Endothelial cell of umbilical vein (primary cell): Measurements from ENCODE around the gene KRT31. TPM values are rescaled to one million over a fixed set of nuclear protein-coding genes. Genes with fewer than 3 reads are reported as not detected.

ENCODE experiments used
- BruUV-seq: library from RNA; stranded (reverse); fragments of 400-500 nt; replicated peaks from 2 replicates; lab custom pipeline; 2021; lab: Mats Ljungman, UMichigan
- CTCF ChIA-PET: fragments of 300-600, 350-600 bp; sonication (Branson Sonifier 250); formaldehyde crosslinking; loops from one replicate; lab custom pipeline; 2021; ENCODE audit warnings: antibody characterized with exemption, inconsistent platforms; lab: Charles Lee
- POLR2A ChIA-PET: fragments of 300-600, 350-600 bp; sonication (Branson Sonifier 250); formaldehyde crosslinking; loops from one replicate; lab custom pipeline; 2021; ENCODE audit warnings: antibody characterized with exemption, inconsistent platforms; lab: Charles Lee
- DNase-seq: peaks from one replicate; pipeline ENCODE4 v3.0.0-alpha.2; 2011; ENCODE audit warnings: low read depth, low spot score
- FAIRE-seq: peaks from 2 replicates; lab custom pipeline; 2011; peaks lifted over from hg19 to GRCh38; lab: Jason Lieb, UNC
- H2AFZ ChIP-seq: 2 replicates; pipeline ENCODE4 v1.6.0; 2012; ENCODE audit warnings: low read depth, low read length, control low read depth, inconsistent platforms
- H3K27ac ChIP-seq: 2 replicates; pipeline ENCODE4 v1.5.1; 2011; ENCODE audit warnings: low read depth, mild to moderate bottlenecking, control low read depth, low read length, moderate library complexity; ENCODE audit not compliant: insufficient read depth
- H3K27me3 ChIP-seq, 2 experiments: 2 replicates each; pipeline versions ENCODE4 v1.6.0 to v1.6.1; 2011; ENCODE audit warnings: low read length in 2 of 2, mixed read lengths in 1 of 2; ENCODE audit not compliant: control insufficient read depth in 2 of 2, insufficient read depth in 2 of 2
- H3K36me3 ChIP-seq, 2 experiments: 2 replicates in 1 of 2; 3 replicates in 1 of 2; pipeline ENCODE4 v1.5.1; 2011; ENCODE audit warnings: low read length in 2 of 2, mild to moderate bottlenecking in 1 of 2, moderate library complexity in 1 of 2; ENCODE audit not compliant: control insufficient read depth in 2 of 2, insufficient read depth in 2 of 2; ENCODE audit errors: extremely low read depth in 1 of 2
- H3K4me1 ChIP-seq: 3 replicates; pipeline ENCODE4 v1.5.1; 2011; ENCODE audit warnings: mild to moderate bottlenecking, low read length; ENCODE audit not compliant: control insufficient read depth, insufficient read depth; ENCODE audit errors: extremely low read depth
- H3K4me2 ChIP-seq: 2 replicates; pipeline ENCODE4 v1.6.1; 2011; ENCODE audit warnings: low read length, control low read depth, mixed read lengths; ENCODE audit not compliant: insufficient read depth
- H3K4me3 ChIP-seq, 3 experiments: fragments of 200-600 bp in 1 of 3; sonication (generic), shearing (Covaris generic) in 1 of 3; replicated peaks in 1 of 3; 2 replicates each; pipeline ENCODE4 v1.5.1; 2011 to 2016; ENCODE audit warnings: control low read depth in 3 of 3, low read length in 3 of 3, mild to moderate bottlenecking in 2 of 3, inconsistent platforms in 1 of 3, low read depth in 1 of 3, moderate library complexity in 1 of 3; ENCODE audit not compliant: insufficient read depth in 1 of 3
- H3K79me2 ChIP-seq: 2 replicates; pipeline ENCODE4 v1.6.0; 2012; ENCODE audit warnings: low read length, inconsistent platforms; ENCODE audit not compliant: control insufficient read depth, insufficient read depth
- H3K9ac ChIP-seq: replicated peaks from 2 replicates; pipeline ENCODE3; 2011; ENCODE audit warnings: low read length, control low read depth; ENCODE audit not compliant: insufficient read depth; ENCODE audit errors: extremely low read depth
- H3K9me1 ChIP-seq: replicated peaks from 3 replicates; pipeline ENCODE4 v1.6.0; 2011; ENCODE audit warnings: mild to moderate bottlenecking, low read length; ENCODE audit not compliant: control insufficient read depth, insufficient read depth; ENCODE audit errors: extremely low read depth
- H3K9me3 ChIP-seq: replicated peaks from 2 replicates; pipeline ENCODE4 v1.5.1; 2012; ENCODE audit warnings: low read length, inconsistent platforms; ENCODE audit not compliant: control insufficient read depth, insufficient read depth
- H4K20me1 ChIP-seq: replicated peaks from 2 replicates; pipeline ENCODE3; 2011; ENCODE audit warnings: mild to moderate bottlenecking, low read length; ENCODE audit not compliant: control insufficient read depth, insufficient read depth; ENCODE audit errors: extremely low read depth
- EZH2 ChIP-seq: IDR thresholded peaks from 2 replicates; pipeline ENCODE4 v1.6.1; 2012; ENCODE audit warnings: borderline replicate concordance, low read depth, mild to moderate bottlenecking, moderate library complexity, low read length, inconsistent platforms; ENCODE audit not compliant: severe bottlenecking
- FOS ChIP-seq: IDR thresholded peaks from 2 replicates; pipeline ENCODE4 v1.6.1; 2011; ENCODE audit warnings: mild to moderate bottlenecking, low read length, moderate library complexity, borderline replicate concordance; ENCODE audit not compliant: insufficient read depth
- GATA2 ChIP-seq: IDR thresholded peaks from 2 replicates; pipeline ENCODE4 v1.7.0; 2011; ENCODE audit warnings: low read depth, mild to moderate bottlenecking, moderate library complexity, mixed read lengths, low read length; ENCODE audit not compliant: insufficient read length, insufficient read depth
- JUN ChIP-seq: IDR thresholded peaks from 2 replicates; pipeline ENCODE4 v1.6.1; 2011; ENCODE audit warnings: borderline replicate concordance, low read depth; ENCODE audit not compliant: insufficient read length, insufficient read depth
- MYC ChIP-seq: IDR thresholded peaks from one replicate; pipeline ENCODE4 v1.6.1; 2011; ENCODE audit warnings: mild to moderate bottlenecking, low read depth, low read length
- POLR2A ChIP-seq: IDR thresholded peaks from 2 replicates; pipeline ENCODE4 v1.6.1; 2012; ENCODE audit warnings: low read depth, mild to moderate bottlenecking, control low read depth, low read length
- POLR2AphosphoS5 ChIP-seq: IDR thresholded peaks from 2 replicates; pipeline ENCODE4 v1.6.1; 2012; ENCODE audit warnings: low read depth, mild to moderate bottlenecking, control low read depth, low read length, moderate library complexity; ENCODE audit not compliant: insufficient read depth
- dilution Hi-C: fragments of 300-500 bp; cut with MboI; formaldehyde crosslinking; loops from one replicate; pipeline ENCODE4 v1.15.0; 2019; ENCODE audit warnings: low sequenced_read_pairs; ENCODE audit not compliant: extremely low pct_ligation_motif_present
- intact Hi-C: fragments of 100-400 bp; cut with micrococcal nuclease; formaldehyde crosslinking; loops from one replicate; pipeline ENCODE4 v1.10.0; 2022
- polyA plus RNA-seq, 4 experiments: library from polyadenylated mRNA; depleted of rRNA in 3 of 4; stranded (reverse) in 3 of 4; unstranded in 1 of 4; fragments of >200 nt; gene quantifications; 2 replicates each; pipeline versions ENCODE4 v1.2.1 to v1.2.3, GENCODE V29; 2011 to 2012; ENCODE audit warnings: missing spikeins in 1 of 4
- total RNA-seq: library from RNA; stranded (reverse); gene quantifications from 2 replicates; pipeline ENCODE4 v1.2.3, GENCODE V29; 2021
- TF ChIP-seq, protein P1 (sequence below): IDR thresholded peaks from 2 replicates; pipeline ENCODE4 v1.6.1; 2011; ENCODE audit not compliant: insufficient read depth, insufficient read length
- TF ChIP-seq, protein P2 (sequence below), 2 donors: IDR thresholded peaks; 1 replicate in 1 of 2; 2 replicates in 1 of 2; pipeline ENCODE4 v1.5.1; 2011; ENCODE audit warnings: low read length in 2 of 2, mild to moderate bottlenecking in 2 of 2, moderate library complexity in 2 of 2, control low read depth in 1 of 2, inconsistent platforms in 1 of 2, low read depth in 1 of 2; ENCODE audit not compliant: insufficient read depth in 1 of 2; ENCODE audit errors: extremely low read depth in 1 of 2

The KRT31 gene
- total and polyA plus RNA-seq, 2 donors (not counting 3 experiments of a cell fraction or from before 2014, with no cell fraction given) = not detected

DNA sequence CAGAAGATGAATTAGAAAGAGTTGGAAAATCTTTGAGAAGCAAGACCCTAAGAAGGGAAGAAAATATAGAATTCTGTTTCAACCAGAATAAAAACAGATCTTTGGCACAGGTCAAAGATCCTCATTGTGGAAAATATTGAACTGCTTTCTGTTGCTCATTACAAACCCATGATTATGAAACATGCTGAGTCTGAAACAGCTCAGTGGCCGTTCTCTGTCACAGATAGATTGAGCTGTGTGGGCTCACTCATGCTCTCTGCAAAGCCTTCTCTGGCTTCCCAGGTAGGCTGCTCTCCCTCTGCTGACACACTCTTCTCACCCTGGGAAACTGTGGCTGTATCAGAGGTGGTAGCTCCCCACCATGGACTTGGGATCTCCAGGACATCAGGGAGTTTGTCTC lies 46.8 kb upstream of the KRT31 start:
- Histone ChIP-seq H3K9me1 (no peaks in the 10 kb centered on the region), H4K20me1 (no peaks in the 10 kb centered on the region), H2AFZ (no peak overlapping the region), H3K79me2 (no peaks in the 10 kb centered on the region), H3K9me3 (no peaks in the 10 kb centered on the region), H3K4me1 (no peaks in the 10 kb centered on the region), H3K27me3 (peaks cover 0 to 5% of the 10 kb centered on the region in 2 experiments), H3K36me3 (no peaks in the 10 kb centered on the region), H3K27ac (no peak overlapping the region), H3K4me2 (no peak overlapping the region), H3K9ac (no peak overlapping the region), H3K4me3 (no peak overlapping the region)
- no peak for FAIRE-seq
- DNase-seq = no peak
- CTCF ChIA-PET = no interaction called here
- POLR2A ChIA-PET = no interaction called here
- intact Hi-C loops = no loop called here
- dilution Hi-C loops = no loop called here
- BruUV-seq = no TSS peak
- TF ChIP-seq GATA2 (no peak), MYC (no peak), POLR2A (no peak), FOS (no peak), EZH2 (no peak), POLR2AphosphoS5 (no peak), JUN (no peak)
- TF ChIP-seq, protein P1, sequence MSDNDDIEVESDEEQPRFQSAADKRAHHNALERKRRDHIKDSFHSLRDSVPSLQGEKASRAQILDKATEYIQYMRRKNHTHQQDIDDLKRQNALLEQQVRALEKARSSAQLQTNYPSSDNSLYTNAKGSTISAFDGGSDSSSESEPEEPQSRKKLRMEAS = no peak
- TF ChIP-seq, protein P2, sequence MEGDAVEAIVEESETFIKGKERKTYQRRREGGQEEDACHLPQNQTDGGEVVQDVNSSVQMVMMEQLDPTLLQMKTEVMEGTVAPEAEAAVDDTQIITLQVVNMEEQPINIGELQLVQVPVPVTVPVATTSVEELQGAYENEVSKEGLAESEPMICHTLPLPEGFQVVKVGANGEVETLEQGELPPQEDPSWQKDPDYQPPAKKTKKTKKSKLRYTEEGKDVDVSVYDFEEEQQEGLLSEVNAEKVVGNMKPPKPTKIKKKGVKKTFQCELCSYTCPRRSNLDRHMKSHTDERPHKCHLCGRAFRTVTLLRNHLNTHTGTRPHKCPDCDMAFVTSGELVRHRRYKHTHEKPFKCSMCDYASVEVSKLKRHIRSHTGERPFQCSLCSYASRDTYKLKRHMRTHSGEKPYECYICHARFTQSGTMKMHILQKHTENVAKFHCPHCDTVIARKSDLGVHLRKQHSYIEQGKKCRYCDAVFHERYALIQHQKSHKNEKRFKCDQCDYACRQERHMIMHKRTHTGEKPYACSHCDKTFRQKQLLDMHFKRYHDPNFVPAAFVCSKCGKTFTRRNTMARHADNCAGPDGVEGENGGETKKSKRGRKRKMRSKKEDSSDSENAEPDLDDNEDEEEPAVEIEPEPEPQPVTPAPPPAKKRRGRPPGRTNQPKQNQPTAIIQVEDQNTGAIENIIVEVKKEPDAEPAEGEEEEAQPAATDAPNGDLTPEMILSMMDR (IDR thresholded peaks at IDR 0.05; ENCODE audit: extremely low read depth in 1 of 2, insufficient read depth in 1 of 2, low read depth in 1 of 2, low read length in 2 of 2) = no peak
